IMR-90 (cell line): ENCODE data around the gene ARNT2. TPM values are rescaled to one million over a fixed set of nuclear protein-coding genes. Genes with fewer than 3 reads are reported as not detected.
A peak's percentile ranks its signal among the peaks of the same experiment; 100 is the strongest.

ENCODE experiments used
- ATAC-seq: fragments of 200-7000 bp; cut with Tn5 transposase; 2 replicates; pipeline ENCODE4 v1.9.1; 2020; ENCODE audit warnings: low read depth, mild to moderate bottlenecking, moderate library complexity
- BruUV-seq: library from RNA; stranded (reverse); fragments of 400-500 nt; replicated peaks from 2 replicates; lab custom pipeline; 2021; lab: Mats Ljungman, UMichigan
- CTCF ChIA-PET: fragments of 300-600 bp; formaldehyde crosslinking; extraction: SDS; loops from one replicate; lab custom pipeline; 2021; ENCODE audit warnings: antibody characterized with exemption; lab: Yijun Ruan, JAX
- POLR2A ChIA-PET: fragments of 300-600 bp; sonication (Branson Sonifier 250); formaldehyde crosslinking; loops from one replicate; lab custom pipeline; 2022; ENCODE audit warnings: antibody characterized with exemption; ENCODE audit not compliant: unreplicated experiment; lab: Charles Lee
- DNase-seq: peaks from one replicate; pipeline ENCODE4 v3.0.0; 2013
- H2AFZ ChIP-seq: replicated peaks from 2 replicates; pipeline ENCODE3; 2013; ENCODE audit warnings: low read length, mild to moderate bottlenecking; ENCODE audit not compliant: poor library complexity
- H2AK5ac ChIP-seq: 2 replicates; pipeline ENCODE4 v1.6.1; 2013; ENCODE audit warnings: low read depth, low read length, inconsistent platforms
- H2AK9ac ChIP-seq: replicated peaks from 2 replicates; pipeline ENCODE3; 2013; ENCODE audit warnings: mild to moderate bottlenecking, low read depth, low read length, moderate library complexity; ENCODE audit not compliant: poor library complexity
- H2BK120ac ChIP-seq: 2 replicates; pipeline ENCODE4 v1.6.1; 2013; ENCODE audit warnings: low read depth, low read length, inconsistent platforms
- H2BK15ac ChIP-seq: 3 replicates; pipeline ENCODE4 v1.6.1; 2013; ENCODE audit warnings: low read depth, low read length, inconsistent platforms
- H2BK20ac ChIP-seq: 2 replicates; pipeline ENCODE4 v1.6.1; 2013; ENCODE audit warnings: low read depth, mild to moderate bottlenecking, inconsistent platforms, low read length, moderate library complexity
- H2BK5ac ChIP-seq: 2 replicates; pipeline ENCODE4 v1.6.1; 2013; ENCODE audit warnings: mild to moderate bottlenecking, low read depth, low read length, inconsistent platforms; ENCODE audit not compliant: poor library complexity, severe bottlenecking
- H3K14ac ChIP-seq: replicated peaks from 2 replicates; pipeline ENCODE4 v1.6.1; 2013; ENCODE audit warnings: low read depth, low read length, inconsistent platforms
- H3K18ac ChIP-seq: 2 replicates; pipeline ENCODE4 v1.6.1; 2013; ENCODE audit warnings: low read depth, low read length, control low read depth
- H3K23ac ChIP-seq: 2 replicates; pipeline ENCODE4 v1.6.1; 2013; ENCODE audit warnings: low read depth, low read length, inconsistent platforms
- H3K27ac ChIP-seq: 2 replicates; pipeline ENCODE4 v1.5.1; 2013; ENCODE audit warnings: mild to moderate bottlenecking, control low read depth, low read length; ENCODE audit not compliant: insufficient read depth
- H3K27me3 ChIP-seq: 2 replicates; pipeline ENCODE4 v1.6.1; 2013; ENCODE audit warnings: low read length; ENCODE audit not compliant: control insufficient read depth, insufficient read depth
- H3K36me3 ChIP-seq: 2 replicates; pipeline ENCODE4 v1.6.1; 2013; ENCODE audit warnings: low read length, mixed read lengths; ENCODE audit not compliant: control insufficient read depth, insufficient read depth
- H3K4ac ChIP-seq: 2 replicates; pipeline ENCODE4 v1.6.1; 2013; ENCODE audit warnings: low read depth, low read length, inconsistent platforms
- H3K4me1 ChIP-seq: 2 replicates; pipeline ENCODE4 v1.6.1; 2013; ENCODE audit warnings: low read length, mixed read lengths; ENCODE audit not compliant: control insufficient read depth, insufficient read depth
- H3K4me2 ChIP-seq: 2 replicates; pipeline ENCODE4 v1.6.1; 2013; ENCODE audit warnings: low read depth, mild to moderate bottlenecking, control low read depth, low read length, moderate library complexity
- H3K4me3 ChIP-seq: 2 replicates; pipeline ENCODE4 v1.5.1; 2013; ENCODE audit warnings: low read depth, mild to moderate bottlenecking, control low read depth, low read length, moderate library complexity; ENCODE audit not compliant: insufficient read depth
- H3K56ac ChIP-seq: 2 replicates; pipeline ENCODE4 v1.6.1; 2013; ENCODE audit warnings: low read length, inconsistent platforms; ENCODE audit not compliant: insufficient read depth; ENCODE audit errors: extremely low read depth
- H3K79me1 ChIP-seq, 2 experiments: 2 replicates each; pipeline ENCODE4 v1.6.1; 2013; ENCODE audit warnings: low read length in 2 of 2, inconsistent platforms in 1 of 2, low read depth in 1 of 2
- H3K9ac ChIP-seq: 2 replicates; pipeline ENCODE4 v1.6.1; 2013; ENCODE audit warnings: low read depth, low read length, control low read depth
- H3K9me1 ChIP-seq: 2 replicates; pipeline ENCODE4 v1.6.1; 2013; ENCODE audit warnings: low read length, inconsistent platforms; ENCODE audit not compliant: insufficient read depth
- H3K9me3 ChIP-seq: 2 replicates; pipeline ENCODE4 v1.6.1; 2013; ENCODE audit warnings: low read length; ENCODE audit not compliant: control insufficient read depth, insufficient read depth
- H4K20me1 ChIP-seq: 2 replicates; pipeline ENCODE4 v1.6.1; 2013; ENCODE audit warnings: low read length, inconsistent platforms; ENCODE audit not compliant: insufficient read depth
- H4K5ac ChIP-seq: 2 replicates; pipeline ENCODE4 v1.6.1; 2013; ENCODE audit warnings: mild to moderate bottlenecking, low read depth, low read length, control low read depth
- H4K8ac ChIP-seq, 2 experiments: 2 replicates each; pipeline ENCODE4 v1.6.1; 2013; ENCODE audit warnings: low read depth in 2 of 2, low read length in 2 of 2, control low read depth in 1 of 2, inconsistent platforms in 1 of 2
- H4K91ac ChIP-seq: 2 replicates; pipeline ENCODE4 v1.6.1; 2013; ENCODE audit warnings: low read depth, low read length, inconsistent platforms; ENCODE audit not compliant: insufficient read depth
- BHLHE40 ChIP-seq: fragments of 150-350 bp; IDR thresholded peaks from 2 replicates; pipeline ENCODE4 v1.6.1; 2016; ENCODE audit warnings: mild to moderate bottlenecking, low read depth, low read length
- CTCF ChIP-seq: conservative IDR thresholded peaks from 2 replicates; pipeline ENCODE4 v1.5.1; 2012; ENCODE audit warnings: mild to moderate bottlenecking, low read depth, low read length, improper control_type of control experiment
- FOS ChIP-seq: fragments of 150-350 bp; IDR thresholded peaks from 2 replicates; pipeline ENCODE4 v1.6.1; 2016; ENCODE audit warnings: low read depth, low read length
- MAFK ChIP-seq: IDR thresholded peaks from 2 replicates; pipeline ENCODE4 v1.6.1; 2012; ENCODE audit warnings: low read depth, low read length, improper control_type of control experiment
- MAZ ChIP-seq: IDR thresholded peaks from 2 replicates; pipeline ENCODE4 v1.6.1; 2012; ENCODE audit warnings: low read depth, mild to moderate bottlenecking, low read length, improper control_type of control experiment, moderate library complexity, borderline replicate concordance
- MXI1 ChIP-seq: IDR thresholded peaks from 2 replicates; pipeline ENCODE4 v1.6.1; 2012; ENCODE audit warnings: low read depth, mild to moderate bottlenecking, low read length, moderate library complexity, borderline replicate concordance
- NFE2L2 ChIP-seq: fragments of 150-350 bp; IDR thresholded peaks from 2 replicates; pipeline ENCODE4 v1.6.1; 2016; ENCODE audit warnings: low read depth, mild to moderate bottlenecking, low read length
- RAD21 ChIP-seq: IDR thresholded peaks from 2 replicates; pipeline ENCODE4 v1.6.1; 2012; ENCODE audit warnings: low read length, improper control_type of control experiment
- RCOR1 ChIP-seq: IDR thresholded peaks from 2 replicates; pipeline ENCODE4 v1.6.1; 2012; ENCODE audit warnings: mild to moderate bottlenecking, low read length, improper control_type of control experiment; ENCODE audit not compliant: insufficient replicate concordance
- RFX5 ChIP-seq: IDR thresholded peaks from 2 replicates; pipeline ENCODE4 v1.8.0; 2012; ENCODE audit warnings: low read depth, mild to moderate bottlenecking, low read length, moderate library complexity
- WGBS, 2 experiments: methylation state at CpG; one replicate each; pipeline versions ENCODE4 v1.1.5 to v1.1.7; 2013; ENCODE audit warnings: missing lambda C conversion rate in 2 of 2; ENCODE audit not compliant: insufficient read length in 1 of 2; ENCODE audit errors: extremely low coverage in 2 of 2; 5-methylcytosine and 5-hydroxymethylcytosine counted together
- dilution Hi-C: fragments of 300-500 bp; cut with HindIII; formaldehyde crosslinking; loops from one replicate; pipeline ENCODE4 v1.14.3; 2018; ENCODE audit warnings: low sequenced_read_pairs; ENCODE audit not compliant: unreplicated experiment
- in situ Hi-C: fragments of 300-500 bp; cut with MboI; formaldehyde crosslinking; loops from 3 replicates; pipeline ENCODE4 v1.14.3; 2019; ENCODE audit warnings: low sequenced_read_pairs, inconsistent platforms, mixed read lengths
- intact Hi-C: fragments of 100-400 bp; cut with micrococcal nuclease; formaldehyde crosslinking; loops from 2 replicates; pipeline ENCODE4 v1.10.0; 2022
- polyA plus RNA-seq, 3 experiments: library from polyadenylated mRNA; depleted of rRNA; stranded (reverse); fragments of >200 nt; gene quantifications; 2 replicates each; pipeline ENCODE4 v1.2.3, GENCODE V29; 2012; ENCODE audit warnings: low replicate concordance in 1 of 3
- total RNA-seq: library from RNA; depleted of rRNA; stranded (reverse); fragments of >200 nt; gene quantifications from 2 replicates; pipeline ENCODE4 v1.2.3, GENCODE V29; 2012
- TF ChIP-seq, protein P1 (sequence below): fragments of 150-350 bp; IDR thresholded peaks from 2 replicates; pipeline ENCODE4 v1.6.1; 2017; ENCODE audit warnings: mild to moderate bottlenecking, antibody characterized with exemption, low read length, low read depth
- TF ChIP-seq, protein P2 (sequence below): fragments of 150-350 bp; IDR thresholded peaks from 2 replicates; pipeline ENCODE4 v1.6.1; 2016; ENCODE audit warnings: low read depth, mild to moderate bottlenecking, low read length, moderate library complexity, borderline replicate concordance

The ARNT2 gene
- total and polyA plus RNA-seq, 2 of the 4 experiments (the other 2 are of a cell fraction) = 18.2 to 19.0 TPM

- Histone ChIP-seq H2BK5ac (peak overlapping the region; percentile 30), H3K23ac (peak overlapping the region; percentile 26; the same call in 1 of the 2 replicates), H3K27ac (peak overlapping the region; percentile 54; the same call in 1 of the 2 replicates), H3K4ac (peak overlapping the region; percentile 86), H4K20me1 (no peaks in the 10 kb centered on the region), H3K56ac (no peak overlapping the region), H3K4me2 (0 out of 2 replicates have a peak overlapping the region, but pooled peaks have one; percentile 1), H2AFZ (no peak overlapping the region), H3K9ac (no peak overlapping the region), H3K36me3 (peaks cover 8% of the 10 kb centered on the region; the same call in 1 of the 2 replicates), H3K4me1 (peaks cover 26% of the 10 kb centered on the region), H4K91ac (peak overlapping the region; percentile 67), H3K79me1 (peaks cover 16 to 29% of the 10 kb centered on the region in 2 experiments; a peak in 3 of 4 replicates), H3K27me3 (no peaks in the 10 kb centered on the region), H3K9me1 (peaks cover 34% of the 10 kb centered on the region), H3K14ac (peak overlapping the region; percentile 82), H2BK120ac (peak overlapping the region; percentile 90), H2BK20ac (peak overlapping the region; percentile 87), H3K9me3 (peaks cover 5% of the 10 kb centered on the region), H2BK15ac (peak overlapping the region; percentile 63; the same call in 2 of the 3 replicates), H4K5ac (peak overlapping the region; percentile 91), H3K18ac (peak overlapping the region; percentile 78), H2AK9ac (no peak overlapping the region), H2AK5ac (peak overlapping the region; percentile 95), H4K8ac (peak overlapping the region; percentile 65 to 80; a peak in 3 of 4 replicates), H3K4me3 (no peak overlapping the region)
- dilution Hi-C loops (no loop called here), intact Hi-C loops (no loop called here), in situ Hi-C loops (no loop called here)
- WGBS, 2 experiments = 100% methylated on average over 2 of the region's 9 CpGs; no CpG with 5 or more reads in 1 of the 2 experiments
- DNase-seq (no peak), ATAC-seq (peak; percentile 22)
- CTCF ChIA-PET = interaction anchor here (0.6 to 1.2 kb wide), 2 partner anchors 19 to 61 kb away, joined by 3 to 5 read pairs; no protein-coding TSS in a partner anchor
- POLR2A ChIA-PET = no interaction called here
- no TSS peak for BruUV-seq
- TF ChIP-seq MAFK (no peak), BHLHE40 (no peak), FOS (no peak), RFX5 (no peak), NFE2L2 (no peak), RCOR1 (no peak), MXI1 (no peak), RAD21 (no peak), CTCF (no peak), MAZ (no peak)
- TF ChIP-seq, protein P1, sequence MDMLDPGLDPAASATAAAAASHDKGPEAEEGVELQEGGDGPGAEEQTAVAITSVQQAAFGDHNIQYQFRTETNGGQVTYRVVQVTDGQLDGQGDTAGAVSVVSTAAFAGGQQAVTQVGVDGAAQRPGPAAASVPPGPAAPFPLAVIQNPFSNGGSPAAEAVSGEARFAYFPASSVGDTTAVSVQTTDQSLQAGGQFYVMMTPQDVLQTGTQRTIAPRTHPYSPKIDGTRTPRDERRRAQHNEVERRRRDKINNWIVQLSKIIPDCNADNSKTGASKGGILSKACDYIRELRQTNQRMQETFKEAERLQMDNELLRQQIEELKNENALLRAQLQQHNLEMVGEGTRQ = no peak
- TF ChIP-seq, protein P2, sequence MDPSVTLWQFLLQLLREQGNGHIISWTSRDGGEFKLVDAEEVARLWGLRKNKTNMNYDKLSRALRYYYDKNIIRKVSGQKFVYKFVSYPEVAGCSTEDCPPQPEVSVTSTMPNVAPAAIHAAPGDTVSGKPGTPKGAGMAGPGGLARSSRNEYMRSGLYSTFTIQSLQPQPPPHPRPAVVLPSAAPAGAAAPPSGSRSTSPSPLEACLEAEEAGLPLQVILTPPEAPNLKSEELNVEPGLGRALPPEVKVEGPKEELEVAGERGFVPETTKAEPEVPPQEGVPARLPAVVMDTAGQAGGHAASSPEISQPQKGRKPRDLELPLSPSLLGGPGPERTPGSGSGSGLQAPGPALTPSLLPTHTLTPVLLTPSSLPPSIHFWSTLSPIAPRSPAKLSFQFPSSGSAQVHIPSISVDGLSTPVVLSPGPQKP = no peak
Measured at GRCh38 chr15:80474224-80475215, 70.3 kb downstream of the ARNT2 start.
